Measurements from ENCODE around the gene IBA57.
"Not testable (repeated sequence)": the region's sequence is repeated elsewhere in the genome, so short reads cannot be mapped to it uniquely, and the experiment has no call there.

Gene IBA57

GRCh38 chr1:228173528-228174481, 8.2 kb downstream of the IBA57 start:
- peak; percentile 30 for DNase-seq

DNA sequence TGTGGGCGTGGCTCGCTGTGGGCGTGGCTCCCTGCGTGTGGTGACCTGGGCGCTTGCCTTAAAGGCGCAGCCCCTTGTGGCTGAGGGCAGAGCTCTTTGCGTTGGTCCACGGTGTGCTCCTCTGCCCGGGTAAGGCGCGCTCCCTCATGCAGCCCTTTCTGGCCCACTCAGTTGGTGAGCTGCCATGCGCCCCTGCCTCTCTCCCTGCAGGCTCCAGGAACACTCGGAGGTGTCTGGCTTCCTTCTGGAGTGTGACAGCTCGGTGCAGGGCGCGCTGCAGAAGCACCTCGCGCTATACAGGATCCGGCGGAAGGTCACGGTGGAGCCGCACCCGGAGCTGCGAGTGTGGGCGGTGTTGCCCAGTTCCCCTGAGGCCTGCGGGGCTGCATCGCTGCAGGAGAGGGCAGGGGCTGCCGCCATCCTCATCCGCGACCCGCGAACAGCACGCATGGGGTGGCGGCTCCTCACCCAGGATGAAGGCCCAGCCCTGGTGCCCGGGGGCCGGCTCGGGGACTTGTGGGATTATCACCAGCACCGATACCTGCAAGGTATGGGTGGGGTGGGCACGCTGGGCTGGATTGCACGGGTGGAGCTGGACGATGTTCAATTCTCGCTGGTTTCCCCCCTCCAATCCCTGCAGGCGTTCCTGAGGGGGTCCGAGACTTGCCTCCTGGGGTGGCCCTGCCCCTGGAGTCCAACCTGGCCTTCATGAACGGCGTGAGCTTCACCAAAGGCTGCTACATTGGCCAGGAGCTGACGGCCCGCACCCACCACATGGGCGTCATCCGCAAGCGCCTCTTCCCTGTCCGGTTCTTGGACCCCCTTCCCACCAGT, 9.1 kb downstream of the IBA57 start:
- peak; percentile 35 for DNase-seq

- DNase-seq: no peak
These were observed 9.9 kb downstream of the IBA57 start for GRCh38 chr1:228175316-228176023.

- no peak for DNase-seq
These were observed 10.4 kb downstream of the IBA57 start for GRCh38 chr1:228176024-228176395.

DNA sequence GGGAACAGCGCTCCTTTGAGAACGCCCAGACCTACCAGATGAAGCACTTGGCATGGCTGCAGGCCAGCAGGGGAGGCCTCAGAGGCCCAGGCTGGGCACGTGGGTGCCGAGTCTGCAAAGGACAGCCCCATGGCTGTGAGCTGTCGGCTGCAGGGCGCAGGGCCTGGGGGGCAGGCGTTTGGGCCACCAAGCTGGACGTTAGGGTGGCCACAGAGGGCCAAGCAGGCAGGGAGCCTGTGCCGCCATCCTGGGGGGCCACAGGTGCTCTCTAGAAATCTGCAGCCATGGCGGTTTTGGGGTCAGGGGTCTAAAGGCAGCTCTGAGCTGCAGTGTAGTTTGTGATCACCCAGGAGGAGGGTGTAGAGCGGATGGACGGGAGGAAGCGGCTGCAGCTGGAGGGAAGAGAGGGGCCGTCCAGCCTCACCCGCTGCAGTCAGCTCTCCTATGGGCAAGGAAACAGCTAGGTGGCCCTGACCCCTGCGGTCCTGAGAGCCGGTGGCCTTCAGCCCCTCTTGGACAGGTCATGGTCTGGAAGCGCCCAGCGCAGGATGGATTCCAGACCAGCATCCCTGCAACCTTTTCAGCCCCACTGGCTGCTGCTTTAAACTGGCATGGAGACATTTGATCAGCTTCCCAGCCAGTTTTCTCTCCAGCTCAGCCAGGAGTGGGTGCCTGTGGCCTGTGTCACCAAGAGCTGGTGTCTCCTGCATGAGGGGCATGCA, 11.0 kb downstream of the IBA57 start:
- DNase-seq: no peak

DNA sequence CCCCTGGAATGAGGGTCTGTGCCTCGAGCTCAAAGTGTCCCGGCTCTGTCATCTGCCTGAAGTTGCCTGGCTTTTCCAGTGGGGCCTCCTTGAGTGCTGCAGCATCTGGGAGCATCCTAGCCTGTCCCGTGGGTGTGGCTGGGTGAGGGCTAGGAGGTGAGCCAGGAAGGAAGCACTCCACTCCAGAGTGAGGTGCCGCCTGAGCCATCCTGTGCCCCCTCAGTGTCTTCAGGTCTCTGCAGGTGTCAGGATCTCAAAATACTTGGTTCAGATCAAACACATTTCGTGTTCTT, 11.5 kb downstream of the IBA57 start:
- DNase-seq: no peak

- DNase-seq: no peak
These were observed 12.4 kb downstream of the IBA57 start for GRCh38 chr1:228177721-228178710.

DNA sequence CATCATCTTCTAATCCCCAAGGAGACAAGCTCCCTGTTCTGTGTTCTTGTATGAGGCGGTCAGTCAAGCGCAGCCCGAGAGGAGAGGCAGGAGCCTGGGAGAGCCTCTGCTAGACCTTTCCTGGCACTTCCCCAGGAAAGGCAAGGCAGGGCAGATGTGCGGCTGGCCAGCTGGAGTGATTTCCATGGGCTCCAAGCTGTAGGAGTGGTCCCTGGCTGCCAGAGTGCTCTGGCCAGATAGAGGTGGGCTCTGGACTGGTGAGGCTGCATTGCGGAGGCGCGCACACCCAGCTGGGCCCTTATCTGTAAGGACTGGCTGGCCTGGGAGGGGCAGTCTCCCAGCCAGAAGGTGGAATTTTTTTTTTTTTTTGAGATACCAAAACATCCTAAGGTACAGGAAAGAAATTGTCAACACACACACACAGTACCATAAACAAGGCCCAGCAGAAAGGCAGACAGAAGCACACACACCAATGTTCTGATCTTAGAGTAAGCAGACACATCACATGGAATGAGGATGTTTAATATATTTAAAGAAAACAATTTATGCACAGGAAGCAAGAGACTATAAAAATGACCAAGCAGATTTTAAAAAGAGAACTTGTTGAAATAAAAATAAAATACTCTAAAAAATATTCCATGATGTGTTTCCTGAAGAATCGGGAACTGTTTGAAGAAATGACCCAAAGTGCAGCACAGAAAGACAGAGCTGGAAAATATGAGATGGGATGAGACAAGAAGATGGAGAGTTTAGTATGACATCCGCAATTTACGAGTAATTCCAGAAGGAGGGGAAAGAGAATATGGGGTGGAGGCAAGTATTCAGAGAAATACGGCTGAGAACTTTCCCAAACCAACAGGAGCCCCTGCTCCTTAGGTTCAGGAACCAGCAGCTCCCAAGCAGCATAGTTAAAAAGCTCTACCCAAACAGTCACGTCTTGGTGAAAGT, 13.4 kb downstream of the IBA57 start:
- no peak for DNase-seq

GRCh38 chr1:228180271-228180958, 14.8 kb downstream of the IBA57 start:
- DNase-seq: no peak

DNA sequence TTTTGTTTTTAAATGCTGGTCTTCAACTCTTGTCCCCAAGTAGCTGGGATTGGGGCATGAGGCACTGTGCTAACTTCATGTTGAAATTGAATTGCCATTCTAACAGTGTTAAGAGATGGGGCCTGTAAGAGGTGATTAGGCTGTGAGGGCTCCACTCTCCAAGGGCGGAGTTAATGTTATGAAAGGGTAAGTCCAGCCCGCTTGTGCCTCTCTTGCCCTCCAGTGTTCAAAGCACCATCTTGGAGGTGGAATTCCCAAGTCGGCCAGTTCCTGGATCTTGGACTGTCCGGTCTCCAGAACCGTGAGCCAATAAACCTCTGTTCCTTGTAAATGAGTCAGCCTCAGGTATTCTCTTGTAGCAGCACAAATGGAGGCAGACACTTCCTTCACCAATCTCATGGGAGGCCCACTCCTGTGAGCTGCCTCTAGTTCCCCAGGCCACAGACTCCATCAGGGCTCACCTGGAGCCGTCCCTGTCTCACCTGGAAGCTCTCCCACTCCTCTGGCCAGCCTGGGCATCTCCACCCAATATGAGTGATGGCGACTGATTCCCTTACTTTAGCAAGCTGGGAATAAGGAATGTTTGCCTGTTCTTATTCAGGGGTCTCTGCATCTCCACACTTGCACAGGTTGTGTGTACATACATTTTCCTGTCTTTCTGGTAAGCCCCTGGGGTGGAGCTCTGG, 15.5 kb downstream of the IBA57 start:
- no peak for DNase-seq

GRCh38 chr1:228181645-228182034, 16.0 kb downstream of the IBA57 start:
- DNase-seq: no peak

- no peak for DNase-seq
These were observed 16.9 kb downstream of the IBA57 start for GRCh38 chr1:228182296-228183030.

- no peak for DNase-seq
These were observed 18.5 kb downstream of the IBA57 start for GRCh38 chr1:228184152-228184551.

DNA sequence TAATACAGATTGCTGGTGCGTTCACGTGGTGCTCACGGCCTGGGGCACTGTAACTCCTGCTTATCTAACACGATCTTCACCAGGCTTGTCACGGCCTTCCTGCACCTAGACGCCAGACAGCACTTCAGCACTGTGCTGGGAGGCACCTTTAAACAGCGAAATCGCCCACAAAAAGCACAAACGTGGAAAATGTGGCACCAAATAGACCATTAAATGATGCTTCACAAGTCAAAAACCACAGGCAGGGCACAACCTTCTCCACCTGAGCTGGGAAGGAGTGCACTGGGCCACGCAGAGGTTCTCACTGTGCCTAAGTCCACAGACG, 20.0 kb downstream of the IBA57 start:
- no peak for DNase-seq

DNA sequence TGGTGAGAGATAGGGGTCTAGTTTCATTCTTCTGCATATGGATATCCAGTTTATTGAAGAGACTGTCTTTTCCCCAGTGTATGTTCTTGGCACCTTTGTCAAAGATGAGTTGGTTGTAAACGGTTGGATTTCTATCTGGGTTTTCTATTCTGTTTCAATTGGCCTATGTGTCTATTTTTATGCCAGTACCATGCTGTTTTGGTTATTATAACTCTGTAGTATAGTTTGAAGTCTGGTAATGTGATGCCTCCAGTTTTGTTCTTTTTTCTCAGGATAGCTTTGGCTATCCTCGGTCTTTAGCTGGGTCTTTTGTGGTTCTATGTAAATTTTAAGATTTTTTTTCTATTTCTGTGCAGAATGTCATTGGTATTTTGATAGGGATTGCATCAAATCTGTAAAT, 22.6 kb downstream of the IBA57 start:
- not testable (repeated sequence) for DNase-seq

DNA sequence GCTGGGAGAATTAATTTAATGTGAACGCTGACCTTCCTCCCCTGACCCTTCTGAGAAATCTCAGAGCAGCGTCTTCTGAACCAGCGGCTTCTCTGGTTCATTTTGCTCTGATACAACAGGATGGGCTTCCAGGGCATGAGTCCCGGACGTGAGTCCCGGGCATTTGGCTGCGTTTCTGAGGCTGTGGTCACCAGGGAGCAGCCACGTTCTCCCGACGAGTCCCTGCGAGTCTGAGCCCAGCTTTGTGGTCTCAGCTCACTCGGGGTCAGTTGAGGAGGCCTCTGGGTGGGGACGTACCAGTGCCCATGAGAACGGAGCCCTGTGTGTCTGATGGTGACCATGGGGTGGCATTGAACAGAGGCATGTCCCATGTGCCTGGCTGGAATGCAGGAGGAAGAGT, 24.6 kb downstream of the IBA57 start:
- DNase-seq: no peak

- DNase-seq: no peak
These were observed 25.2 kb downstream of the IBA57 start for GRCh38 chr1:228190778-228191177.

GRCh38 chr1:228194436-228194835, 28.8 kb downstream of the IBA57 start:
- DNase-seq: no peak

Data from activated gamma-delta T cell (primary cell).